ENCODE results near the gene B4GALT6.
"Not testable (repeated sequence)": the region's sequence is repeated elsewhere in the genome, so short reads cannot be mapped to it uniquely, and the experiment has no call there.

The B4GALT6 gene

GRCh38 chr18:31684279-31685096, at the start of gene B4GALT6:
Gene B4GALT6, minus strand, starts transcription at chr18:31684581. Its CDS starts 155 bp downstream, at chr18:31684426.
- DNase-seq (ENCODE audit: extremely low spot score, insufficient read length, low read depth) (peak; percentile 40), FAIRE-seq (peak; percentile 83)

- FAIRE-seq (no peak), DNase-seq (ENCODE audit: extremely low spot score, insufficient read length, low read depth) (no peak)
Observed at GRCh38 chr18:31731628-31732027, 47.2 kb upstream of the B4GALT6 start.

- FAIRE-seq; DNase-seq (ENCODE audit: extremely low spot score, insufficient read length, low read depth): not testable (repeated sequence)
Observed at GRCh38 chr18:31729196-31729595, 44.8 kb upstream of the B4GALT6 start.

- no peak for DNase-seq (ENCODE audit: extremely low spot score, insufficient read length, low read depth)
Observed at GRCh38 chr18:31723990-31724711, 39.8 kb upstream of the B4GALT6 start.

GRCh38 chr18:31723639-31723989, 39.2 kb upstream of the B4GALT6 start:
- DNase-seq (ENCODE audit: extremely low spot score, insufficient read length, low read depth) (no peak), FAIRE-seq (no peak)

More at GRCh38 chr18:31723990-31724711, 39.8 kb upstream of the B4GALT6 start:
- FAIRE-seq: no peak

- DNase-seq (ENCODE audit: extremely low spot score, insufficient read length, low read depth): peak; percentile 65
- FAIRE-seq: peak; percentile 89
Observed at GRCh38 chr18:31722369-31722957, 38.1 kb upstream of the B4GALT6 start.

- DNase-seq (ENCODE audit: extremely low spot score, insufficient read length, low read depth): no peak
- no peak for FAIRE-seq
Observed at GRCh38 chr18:31721601-31722000, 37.2 kb upstream of the B4GALT6 start.

- DNase-seq (ENCODE audit: extremely low spot score, insufficient read length, low read depth) (no peak), FAIRE-seq (no peak)
Observed at GRCh38 chr18:31720867-31721266, 36.5 kb upstream of the B4GALT6 start.

- FAIRE-seq (no peak), DNase-seq (ENCODE audit: extremely low spot score, insufficient read length, low read depth) (no peak)
Observed at GRCh38 chr18:31719363-31720006, 35.1 kb upstream of the B4GALT6 start.

GRCh38 chr18:31718386-31718785, 34.0 kb upstream of the B4GALT6 start:
- FAIRE-seq: no peak
- no peak for DNase-seq (ENCODE audit: extremely low spot score, insufficient read length, low read depth)

GRCh38 chr18:31716362-31716761, 32.0 kb upstream of the B4GALT6 start:
- no peak for DNase-seq (ENCODE audit: extremely low spot score, insufficient read length, low read depth)
- FAIRE-seq: no peak

GRCh38 chr18:31711365-31712172, 27.2 kb upstream of the B4GALT6 start:
- FAIRE-seq: no peak
- no peak for DNase-seq (ENCODE audit: extremely low spot score, insufficient read length, low read depth)

GRCh38 chr18:31710826-31711225, 26.4 kb upstream of the B4GALT6 start:
- FAIRE-seq (no peak), DNase-seq (ENCODE audit: extremely low spot score, insufficient read length, low read depth) (no peak)

- DNase-seq (ENCODE audit: extremely low spot score, insufficient read length, low read depth) (no peak), FAIRE-seq (no peak)
Observed at GRCh38 chr18:31707815-31708214, 23.4 kb upstream of the B4GALT6 start.

GRCh38 chr18:31702449-31702848, 18.1 kb upstream of the B4GALT6 start:
- FAIRE-seq (no peak), DNase-seq (ENCODE audit: extremely low spot score, insufficient read length, low read depth) (no peak)

GRCh38 chr18:31701744-31702143, 17.4 kb upstream of the B4GALT6 start:
- FAIRE-seq (no peak), DNase-seq (ENCODE audit: extremely low spot score, insufficient read length, low read depth) (no peak)

GRCh38 chr18:31700990-31701389, 16.6 kb upstream of the B4GALT6 start:
- no peak for FAIRE-seq
- no peak for DNase-seq (ENCODE audit: extremely low spot score, insufficient read length, low read depth)

GRCh38 chr18:31697351-31698298, 13.2 kb upstream of the B4GALT6 start:
- FAIRE-seq (no peak), DNase-seq (ENCODE audit: extremely low spot score, insufficient read length, low read depth) (no peak)

- DNase-seq (ENCODE audit: extremely low spot score, insufficient read length, low read depth): no peak
- FAIRE-seq: no peak
Observed at GRCh38 chr18:31695989-31696388, 11.6 kb upstream of the B4GALT6 start.
